HG02678 (cell line): ENCODE data around the gene CERS6.
"Not testable (repeated sequence)": the region's sequence is repeated elsewhere in the genome, so short reads cannot be mapped to it uniquely, and the experiment has no call there.

Experiments used
- ATAC-seq: cut with Tn5 transposase; IDR thresholded peaks from one replicate; pipeline ENCODE4 v1.9.1; 2021; ENCODE audit warnings: mild to moderate bottlenecking, moderate library complexity; ENCODE audit not compliant: unreplicated experiment

CERS6 gene

DNA sequence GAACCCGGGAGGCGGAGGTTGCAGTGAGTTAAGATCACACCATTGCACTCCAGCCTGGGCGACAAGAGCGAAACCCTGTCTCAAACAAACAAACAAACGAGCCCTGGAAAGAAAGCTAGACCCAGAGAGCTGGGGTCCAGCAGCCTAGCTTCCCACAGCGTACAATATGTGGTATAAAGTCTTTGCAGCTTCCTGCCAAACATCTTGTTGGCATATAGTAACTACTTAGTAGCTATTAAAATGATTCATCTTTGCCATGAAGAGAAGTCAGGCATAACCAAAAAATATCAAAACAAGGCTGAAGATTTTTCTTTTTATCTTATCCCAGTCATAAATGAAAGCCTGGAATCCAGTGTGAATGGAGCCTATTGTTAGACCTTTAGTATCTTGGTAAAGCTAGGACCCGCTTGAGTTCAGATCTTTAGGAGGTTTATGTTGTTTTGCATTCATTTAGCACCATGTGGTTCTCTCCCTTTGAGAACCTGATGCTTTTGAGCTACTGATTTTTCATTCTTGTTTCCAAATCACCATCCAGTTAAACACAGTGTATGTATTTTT lies 206.7 kb downstream of the CERS6 start:
- no peak for ATAC-seq

DNA sequence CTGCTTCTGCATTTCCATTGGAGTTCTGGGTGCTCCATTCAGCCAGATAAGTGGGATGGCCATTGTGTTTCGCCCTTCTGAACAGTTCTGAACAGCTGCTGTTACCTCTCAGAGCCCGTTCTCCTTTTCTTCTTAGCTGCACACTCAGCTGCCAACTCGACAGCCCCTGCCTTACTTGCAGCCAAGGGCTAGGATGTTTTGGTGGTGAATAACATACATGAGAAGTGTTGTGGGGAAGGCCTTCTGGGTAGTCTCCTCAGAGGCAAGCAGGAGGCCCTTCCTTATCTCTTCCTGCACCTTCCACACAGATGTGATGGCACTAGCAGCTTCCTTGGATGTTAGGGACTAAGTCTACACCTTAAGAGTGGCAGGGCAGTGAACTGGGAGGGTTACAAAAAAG lies 207.9 kb downstream of the CERS6 start:
- ATAC-seq = no peak

DNA sequence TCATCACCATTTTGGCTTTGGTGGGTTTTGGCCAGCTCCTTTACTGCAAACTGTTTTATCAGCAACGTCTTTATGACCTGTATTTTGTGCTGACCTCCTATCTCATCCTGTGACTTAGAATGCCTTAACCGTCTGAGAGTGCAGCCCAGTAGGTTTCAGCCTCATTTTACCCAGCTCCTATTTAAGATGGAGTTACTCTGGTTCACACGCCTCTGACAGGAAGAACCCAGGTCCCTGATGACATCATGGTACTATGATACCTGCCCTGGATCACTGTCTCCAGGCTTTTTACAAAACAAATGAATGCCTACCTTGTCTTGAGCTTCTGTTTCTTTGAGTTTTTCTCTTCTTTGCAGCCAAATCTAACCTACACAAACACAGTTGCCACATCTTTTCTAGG lies 208.6 kb downstream of the CERS6 start:
- not testable (repeated sequence) for ATAC-seq

DNA sequence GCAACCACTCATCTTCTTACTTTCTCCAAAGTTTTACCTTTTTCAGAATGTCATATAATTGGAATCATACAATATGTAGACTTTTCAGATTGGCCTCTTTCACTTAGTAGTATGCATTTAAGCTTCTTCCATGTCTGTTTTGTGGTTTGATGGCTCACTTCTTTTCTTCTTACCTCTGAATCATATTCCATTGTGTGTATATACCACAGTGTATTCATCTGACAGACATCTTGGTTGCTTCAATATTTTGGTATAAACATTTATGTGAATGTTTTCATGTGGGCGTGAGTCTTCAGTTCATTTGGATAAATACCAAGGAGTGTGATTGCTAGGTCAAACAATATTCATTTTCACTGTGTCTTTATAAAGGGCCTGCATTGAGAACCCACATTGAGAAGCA lies 210.3 kb downstream of the CERS6 start:
- ATAC-seq = no peak

DNA sequence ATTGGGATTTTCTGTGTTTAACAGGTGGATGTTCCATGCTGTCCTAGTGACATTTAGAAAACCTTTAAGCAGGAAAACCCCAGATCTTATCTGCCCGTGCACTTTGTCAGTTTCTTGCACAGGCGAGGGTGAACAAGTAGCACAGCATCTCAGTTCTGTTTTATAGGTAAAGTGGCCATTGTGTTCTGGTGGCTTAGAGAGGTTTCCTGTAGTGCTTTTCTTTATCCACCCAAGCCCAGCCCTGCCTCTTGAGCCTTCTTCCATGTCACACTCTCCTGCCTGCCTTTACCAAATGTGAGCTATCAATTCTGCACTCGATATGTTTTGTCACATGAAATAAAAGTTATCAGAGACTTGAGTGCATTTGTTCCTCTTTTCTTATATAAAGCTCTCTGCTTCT lies 211.1 kb downstream of the CERS6 start:
- ATAC-seq = no peak

DNA sequence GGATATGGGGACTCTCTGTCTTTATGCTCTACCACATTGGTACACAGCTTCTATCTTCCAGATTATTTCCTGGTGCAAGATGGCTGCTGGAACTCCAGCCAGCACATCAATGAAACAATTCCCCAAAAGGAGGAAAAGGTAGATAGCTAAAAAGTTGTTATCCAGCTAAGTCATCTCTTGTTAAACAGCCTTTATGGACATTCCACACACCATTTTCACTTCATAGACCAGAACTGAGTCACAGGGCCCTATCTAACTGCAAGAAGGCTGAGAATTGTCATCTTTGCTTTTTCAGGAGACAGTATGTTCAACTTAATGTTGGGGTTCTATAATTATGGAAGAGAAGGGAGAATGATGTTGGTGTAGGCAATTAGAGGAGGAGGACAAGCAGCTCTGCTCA lies 213.1 kb downstream of the CERS6 start:
- no peak for ATAC-seq

DNA sequence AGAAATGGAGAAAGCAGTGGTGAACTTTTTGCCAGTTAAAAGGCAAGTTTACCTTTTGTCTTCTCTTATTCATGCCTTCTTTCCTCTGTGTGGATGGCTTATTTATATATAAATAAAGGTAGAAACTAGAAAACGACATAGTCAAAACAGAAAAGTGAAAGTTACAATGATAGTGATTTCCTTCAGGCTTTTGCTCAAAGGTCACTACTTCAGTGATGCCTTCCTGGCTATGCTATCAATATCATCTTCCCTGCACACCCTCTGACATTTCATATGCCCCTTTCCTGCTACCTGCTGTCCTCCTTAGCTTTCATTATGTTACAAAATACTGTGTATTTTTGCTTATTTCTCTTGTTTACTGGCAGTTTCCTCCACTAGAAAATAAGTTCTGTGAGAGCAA lies 214.4 kb downstream of the CERS6 start:
- no peak for ATAC-seq

DNA sequence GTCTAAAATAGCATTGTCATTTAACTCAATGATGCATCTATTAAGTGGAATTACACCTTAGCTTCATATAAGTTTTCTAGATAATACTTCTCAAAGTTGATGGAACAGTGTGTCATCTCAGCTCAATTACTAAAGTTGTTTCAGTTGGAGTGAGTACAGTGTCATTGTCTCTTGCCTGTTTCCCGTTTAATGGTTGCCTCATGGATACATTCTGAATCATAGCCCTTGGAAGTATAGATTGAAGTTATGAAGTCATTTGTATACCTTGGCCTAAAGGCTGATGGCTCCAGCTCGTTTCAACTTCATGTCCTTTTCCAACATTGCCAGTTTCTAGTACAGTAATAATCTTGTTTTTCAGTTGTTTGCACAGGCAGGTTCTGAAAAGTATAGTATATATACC lies 215.9 kb downstream of the CERS6 start:
- no peak for ATAC-seq

DNA sequence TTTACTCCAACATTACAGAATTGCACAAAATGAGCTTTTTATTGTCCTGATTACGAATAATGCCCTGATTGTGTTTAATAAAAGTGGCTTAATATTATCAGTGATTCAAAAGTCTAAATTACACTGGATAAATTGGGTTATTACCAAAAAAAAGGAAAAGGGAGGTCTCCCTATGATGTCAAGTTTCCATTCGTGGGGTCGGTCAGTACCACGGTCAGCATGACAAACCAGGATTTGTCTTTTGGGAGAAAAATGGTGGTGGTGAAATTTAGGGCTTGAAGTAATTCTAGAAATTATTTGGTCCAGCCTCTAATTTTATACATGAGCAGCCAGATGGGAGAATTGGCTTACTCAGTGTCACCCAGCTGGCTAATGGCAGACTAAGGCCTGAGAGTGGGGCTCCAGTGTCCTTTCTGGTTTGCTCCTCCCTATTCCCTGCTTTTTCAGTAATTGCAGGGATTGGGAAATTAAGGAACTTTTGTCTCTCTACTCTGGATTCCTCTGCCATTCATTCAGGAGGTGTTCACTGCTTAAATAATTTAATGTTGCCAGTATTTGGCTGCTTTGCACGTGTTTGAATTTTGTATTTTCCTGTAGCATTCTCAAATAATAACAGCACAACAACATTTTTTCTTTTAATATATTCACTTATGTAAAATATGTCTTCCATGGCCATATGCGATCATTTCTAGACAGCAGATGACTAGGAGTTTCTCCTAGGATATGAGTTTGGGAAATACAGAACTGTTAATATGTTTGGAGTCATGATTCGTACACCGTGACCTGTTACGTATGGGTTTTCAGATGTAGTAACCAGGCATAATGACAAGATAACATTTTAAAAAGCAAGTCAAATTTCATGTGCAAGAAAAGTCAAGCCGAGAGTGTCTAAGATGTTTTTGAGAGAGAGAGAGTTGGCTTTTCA lies 217.5 kb downstream of the CERS6 start:
- ATAC-seq = no peak

DNA sequence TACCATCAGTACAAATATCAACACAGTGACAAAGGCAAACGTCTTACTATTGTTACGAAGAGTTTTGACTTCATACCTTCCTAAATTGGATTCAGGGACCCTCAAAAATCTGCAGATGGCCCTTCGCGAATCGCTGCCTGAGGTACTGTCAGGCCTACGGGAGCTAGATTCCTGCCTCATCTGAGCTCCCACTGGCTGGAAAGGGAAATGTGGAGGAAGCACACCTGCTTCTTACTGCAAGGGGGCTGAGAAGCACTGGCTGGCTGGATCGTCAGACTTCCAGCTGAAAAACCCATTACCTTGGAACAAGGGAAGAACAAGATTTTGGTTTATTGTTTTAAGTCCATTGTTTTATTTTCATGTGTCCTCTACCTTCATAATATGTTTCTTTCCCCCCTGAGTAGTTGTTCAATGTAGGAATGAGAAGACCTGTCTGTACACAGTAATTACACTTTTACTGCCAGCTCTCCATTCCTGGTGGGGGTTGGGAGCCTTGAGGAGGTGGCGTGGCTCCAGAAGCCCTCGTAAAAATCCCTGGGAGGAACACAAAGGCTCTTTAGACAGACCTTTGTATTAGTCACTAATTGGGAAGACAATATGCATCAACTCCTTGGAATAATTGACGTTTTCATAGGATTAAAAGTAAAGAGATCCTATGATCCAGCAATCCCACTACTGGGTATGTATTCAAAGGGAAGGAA lies 222.2 kb downstream of the CERS6 start:
- no peak for ATAC-seq

DNA sequence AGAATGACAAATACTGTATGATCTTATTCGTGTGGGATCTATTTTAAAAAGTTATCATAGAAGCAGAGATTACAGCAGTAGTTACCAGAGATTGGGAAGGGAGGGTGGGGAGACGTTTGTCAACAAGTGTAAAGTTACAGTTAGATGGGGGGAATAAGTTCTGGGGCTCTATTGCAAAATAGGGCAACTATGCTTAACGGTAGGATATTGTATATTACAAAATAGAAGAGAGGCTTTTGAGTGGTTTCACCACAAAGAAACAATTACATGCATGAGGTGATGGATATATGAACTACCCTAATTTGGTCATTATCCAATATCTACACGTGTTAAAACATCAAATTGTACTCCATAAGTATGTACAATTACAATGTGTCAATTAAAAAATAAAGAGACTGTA lies 223.0 kb downstream of the CERS6 start:
- no peak for ATAC-seq

DNA sequence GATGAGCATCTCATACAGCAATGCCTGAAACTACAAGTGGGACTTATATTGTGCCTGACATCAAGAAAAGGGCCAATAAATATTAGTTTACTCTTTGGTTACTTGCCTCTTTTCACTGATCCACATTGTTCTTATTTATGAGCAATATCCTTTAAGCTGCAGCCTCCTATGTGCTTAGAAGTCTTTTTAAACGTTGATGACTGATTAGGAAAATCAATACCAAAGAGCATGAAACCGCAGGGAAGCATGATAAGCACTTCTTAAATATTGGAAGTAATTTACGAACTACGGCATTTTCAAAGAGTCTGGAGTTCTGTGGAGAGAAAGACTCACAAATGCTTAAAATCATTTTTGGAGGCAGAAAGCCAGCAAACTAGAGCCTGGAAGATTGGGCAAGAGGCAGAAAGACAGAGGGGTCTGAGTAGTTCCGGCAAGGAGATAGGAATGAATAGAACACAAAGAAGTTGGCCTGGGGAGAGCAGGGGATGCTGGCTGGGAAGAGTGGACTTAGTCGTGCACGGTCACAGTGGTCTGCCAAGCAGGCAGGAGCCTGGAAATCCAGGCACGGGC lies 223.8 kb downstream of the CERS6 start:
- no peak for ATAC-seq

DNA sequence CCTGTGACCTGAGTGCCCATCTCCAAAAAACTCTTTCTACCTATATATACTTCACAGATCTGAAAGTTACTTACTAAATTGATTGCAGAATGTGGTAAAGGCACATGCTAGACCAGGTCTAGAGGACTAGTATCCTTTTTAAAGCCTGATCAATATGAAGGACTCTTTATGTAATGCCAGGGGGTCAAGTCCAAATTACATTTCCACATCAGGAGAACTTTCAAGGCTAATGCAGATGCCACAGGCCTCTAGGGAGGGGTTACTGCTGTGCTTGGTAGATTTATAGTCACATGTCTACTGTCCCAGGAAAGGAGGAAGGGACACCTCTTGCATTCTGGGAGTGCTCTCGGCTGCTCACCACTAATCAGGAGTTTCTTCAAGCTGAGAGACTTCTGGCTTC lies 227.9 kb downstream of the CERS6 start:
- ATAC-seq = no peak

DNA sequence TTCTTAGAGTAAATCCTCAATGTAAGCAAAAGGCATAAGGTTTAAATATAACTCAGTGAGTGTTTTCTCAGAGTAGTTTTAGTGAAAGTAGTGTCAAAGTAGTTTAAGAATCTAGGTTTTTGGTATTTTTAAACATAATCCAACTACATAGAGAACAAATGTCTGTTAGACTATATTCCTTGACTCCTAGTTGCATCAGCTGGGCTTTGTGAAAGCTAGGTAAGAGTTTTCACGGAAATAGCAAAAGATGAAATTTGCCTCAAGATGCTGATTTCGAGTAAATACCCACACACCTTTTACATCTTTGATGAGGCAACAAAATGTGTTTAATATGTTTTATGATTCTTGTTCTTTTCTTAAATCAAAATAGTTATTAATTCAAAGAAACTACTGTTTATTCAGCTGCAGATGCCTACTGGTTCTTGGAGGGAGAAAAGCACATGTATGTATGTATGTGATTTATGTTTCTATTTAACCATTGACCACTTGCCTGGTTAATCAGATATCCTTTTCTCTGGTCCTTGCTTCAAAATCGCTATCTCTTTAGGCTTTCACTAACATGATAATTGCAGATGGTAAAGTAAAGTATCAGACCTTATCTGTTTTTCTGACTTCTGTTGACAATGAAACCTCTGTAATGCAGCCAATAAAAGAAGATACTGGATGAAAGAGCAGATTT lies 229.0 kb downstream of the CERS6 start:
- ATAC-seq = no peak

DNA sequence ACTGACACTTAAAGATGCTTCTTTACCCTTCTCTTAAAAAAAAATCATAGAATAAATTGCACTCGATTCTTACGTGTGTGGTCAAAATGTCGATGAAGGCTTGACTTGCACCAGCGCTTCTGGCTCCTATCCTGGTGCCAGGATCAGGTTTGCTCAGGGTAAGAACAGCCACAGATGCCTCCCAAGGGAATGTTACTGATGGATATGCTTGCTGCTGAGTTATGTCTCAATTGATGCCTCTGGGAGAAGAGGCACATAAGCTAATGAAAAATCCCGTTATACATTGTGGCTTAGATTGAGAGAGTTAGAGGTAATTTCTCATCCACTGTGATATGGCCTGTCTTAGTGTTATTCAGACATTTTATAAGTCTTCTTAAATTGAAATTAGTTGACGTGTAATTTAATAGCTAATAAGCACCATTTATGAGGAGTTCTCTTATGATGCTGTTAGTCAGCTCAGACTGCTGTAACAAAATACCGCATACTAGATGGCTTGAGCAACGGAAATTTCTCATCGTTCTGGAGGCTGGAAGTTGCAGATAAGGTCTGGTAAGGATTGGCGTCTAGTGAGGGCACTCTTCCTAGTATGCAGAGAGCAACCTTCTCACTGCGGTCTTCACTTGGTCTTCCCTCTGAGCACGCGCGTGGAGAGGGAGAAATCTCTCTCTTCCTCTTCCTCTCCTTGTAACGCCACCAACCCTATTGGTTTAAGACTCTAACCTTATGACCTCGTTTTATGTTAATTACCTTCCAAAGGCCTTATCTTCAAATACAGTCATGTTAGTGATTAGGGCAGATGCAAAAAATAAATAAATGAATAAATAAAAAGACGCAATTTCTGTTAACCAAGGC lies 229.8 kb downstream of the CERS6 start:
- ATAC-seq = no peak

DNA sequence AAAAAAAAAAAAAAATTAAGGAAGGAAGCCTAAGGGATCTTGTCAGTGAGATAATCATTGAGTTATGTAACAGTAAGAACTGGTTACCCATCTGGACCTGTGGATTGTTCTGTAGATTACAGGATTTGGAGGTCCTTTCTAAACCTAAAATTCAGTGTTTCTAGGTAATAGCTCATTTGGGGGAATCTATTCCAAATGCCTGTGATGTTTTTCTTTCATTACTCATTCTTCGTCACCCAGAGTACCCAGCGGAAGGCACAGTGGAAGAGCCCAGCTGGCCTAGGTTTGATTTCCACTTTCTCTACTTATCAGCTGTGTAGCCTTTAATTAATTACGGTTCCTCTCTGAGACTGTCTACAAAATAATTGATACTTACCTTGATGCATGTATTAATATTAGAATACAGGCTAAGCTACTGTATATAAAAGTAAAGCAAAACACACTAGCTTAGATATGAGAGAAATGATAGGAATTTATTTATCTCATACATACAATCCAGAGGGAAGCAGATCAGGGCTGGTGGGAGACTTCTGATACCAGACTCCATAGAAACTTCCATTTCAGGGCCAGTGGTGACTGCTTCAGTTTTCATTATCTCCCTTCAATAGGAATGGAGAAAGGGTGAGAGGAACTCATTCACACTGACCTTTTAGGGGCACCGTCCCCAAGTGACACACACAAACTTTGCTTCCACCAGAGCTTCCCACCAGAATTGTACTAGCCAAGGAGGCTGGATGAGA lies 230.6 kb downstream of the CERS6 start:
- no peak for ATAC-seq

DNA sequence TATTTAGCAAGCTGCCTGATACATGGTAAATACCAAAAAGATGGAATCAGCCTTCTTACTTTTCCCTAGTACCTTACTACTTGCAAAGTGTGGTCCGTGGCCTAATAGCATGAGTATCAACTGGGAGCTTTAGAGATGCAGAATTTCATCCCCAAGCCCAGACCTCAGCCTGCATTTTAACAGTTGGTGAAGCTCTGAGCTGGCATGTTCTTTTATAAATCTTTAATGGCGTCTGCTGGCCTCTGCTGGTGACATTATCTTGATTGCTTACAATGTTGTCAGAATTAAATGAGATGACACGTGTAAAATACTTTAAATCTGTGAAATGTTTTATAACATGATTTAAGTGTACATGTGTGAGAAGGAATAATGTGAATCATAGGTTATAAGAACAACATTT lies 231.2 kb downstream of the CERS6 start:
- ATAC-seq = no peak

DNA sequence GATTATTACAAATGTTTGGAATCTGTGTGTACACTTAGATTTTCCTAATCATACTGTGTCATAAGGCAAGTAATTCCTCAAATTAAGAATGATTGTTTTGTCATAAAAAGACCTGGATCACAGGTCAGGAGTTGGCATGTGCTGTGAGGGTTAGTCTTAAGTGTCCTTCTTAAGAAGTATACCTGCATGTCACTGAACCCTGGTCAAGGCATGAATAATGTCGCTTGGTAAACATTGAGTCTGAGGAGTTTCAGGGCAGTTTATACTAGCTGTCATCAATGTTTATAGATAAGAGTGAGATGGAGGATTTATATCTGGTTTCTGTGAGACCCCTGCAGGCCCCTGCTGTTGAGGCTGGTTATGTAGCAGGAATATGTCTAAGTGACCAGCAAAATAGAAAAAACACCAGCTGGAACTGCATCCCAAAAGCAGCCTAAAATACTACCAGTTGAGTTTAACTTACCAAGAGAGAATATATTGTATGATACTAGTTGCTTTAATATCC lies 234.4 kb downstream of the CERS6 start:
- ATAC-seq = no peak

DNA sequence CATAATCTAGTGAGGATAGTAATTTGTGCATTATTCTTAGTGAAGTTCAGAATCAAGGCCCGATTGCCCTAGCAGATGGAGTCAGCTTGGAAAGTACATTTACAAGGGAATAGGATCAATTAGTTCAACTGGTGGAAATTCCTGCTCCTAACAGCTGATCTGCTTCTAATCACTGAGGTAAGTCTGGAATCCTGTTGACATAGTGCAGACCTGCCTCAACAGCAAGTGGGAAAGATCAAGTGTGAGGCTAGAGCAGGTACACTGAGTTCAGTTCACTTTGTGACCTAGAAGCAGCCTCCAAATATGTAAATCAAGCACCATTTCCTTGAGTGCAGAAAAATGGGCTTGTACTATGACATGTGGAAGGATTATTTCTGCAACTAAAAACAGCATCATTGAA lies 235.1 kb downstream of the CERS6 start:
- no peak for ATAC-seq
